Renal pelvis (tissue), 4 donors: ENCODE results near the gene MOSPD2. TPM values are rescaled to one million over a fixed set of nuclear protein-coding genes. Genes with fewer than 3 reads are reported as not detected.

Experiments
- DNase-seq: peaks from one replicate; pipeline ENCODE4 v3.0.0-alpha.2; 2013
- polyA plus RNA-seq, 3 donors: library from polyadenylated mRNA; unstranded; fragments of 120-200 nt; gene quantifications; one replicate each; pipeline ENCODE4 v1.2.1, GENCODE V29; 2013; ENCODE audit not compliant: insufficient read length in 3 of 3

Gene MOSPD2
- polyA plus RNA-seq, 3 donors, result 15.4 to 29.7 (median 20.1) TPM

GRCh38 chrX:14899607-14900006, 26.4 kb downstream of the MOSPD2 start:
- no peak for DNase-seq

GRCh38 chrX:14902537-14902936, 29.3 kb downstream of the MOSPD2 start:
- no peak for DNase-seq

GRCh38 chrX:14903891-14904290, 30.7 kb downstream of the MOSPD2 start:
- DNase-seq, result no peak

GRCh38 chrX:14913241-14913640, 40.0 kb downstream of the MOSPD2 start:
- no peak for DNase-seq

GRCh38 chrX:14915596-14915995, 42.4 kb downstream of the MOSPD2 start:
- no peak for DNase-seq

- DNase-seq, result no peak
Measured at GRCh38 chrX:14916017-14916674, 42.9 kb downstream of the MOSPD2 start.

- DNase-seq, result no peak
Measured at GRCh38 chrX:14919407-14919806, 46.2 kb downstream of the MOSPD2 start.

- no peak for DNase-seq
Measured at GRCh38 chrX:14920196-14920595, 47.0 kb downstream of the MOSPD2 start.

GRCh38 chrX:14922437-14922836, 49.2 kb downstream of the MOSPD2 start:
- no peak for DNase-seq

GRCh38 chrX:14923761-14924160, 50.5 kb downstream of the MOSPD2 start:
- DNase-seq, result no peak

GRCh38 chrX:14926471-14926870, 53.2 kb downstream of the MOSPD2 start:
- DNase-seq, result no peak

GRCh38 chrX:14927401-14927800, 54.2 kb downstream of the MOSPD2 start:
- DNase-seq, result no peak

- DNase-seq, result no peak
Measured at GRCh38 chrX:14930663-14931062, 57.4 kb downstream of the MOSPD2 start.

- DNase-seq, result no peak
Measured at GRCh38 chrX:14932136-14932535, 58.9 kb downstream of the MOSPD2 start.

GRCh38 chrX:14934423-14934822, 61.2 kb downstream of the MOSPD2 start:
- no peak for DNase-seq

- no peak for DNase-seq
Measured at GRCh38 chrX:14936561-14936960, 63.3 kb downstream of the MOSPD2 start.

GRCh38 chrX:14939644-14940043, 66.4 kb downstream of the MOSPD2 start:
- no peak for DNase-seq

- no peak for DNase-seq
Measured at GRCh38 chrX:14941301-14941700, 68.1 kb downstream of the MOSPD2 start.

GRCh38 chrX:14942341-14942740, 69.1 kb downstream of the MOSPD2 start:
- no peak for DNase-seq

GRCh38 chrX:14943962-14944361, 70.7 kb downstream of the MOSPD2 start:
- no peak for DNase-seq

GRCh38 chrX:14946606-14947155, 73.5 kb downstream of the MOSPD2 start:
- no peak for DNase-seq

GRCh38 chrX:14948691-14949090, 75.5 kb downstream of the MOSPD2 start:
- DNase-seq, result no peak

- DNase-seq, result no peak
Measured at GRCh38 chrX:14956813-14957582, 83.8 kb downstream of the MOSPD2 start.
